GM19035 (cell line): ENCODE data around the gene NR2C2.
"Not testable (repeated sequence)": the region's sequence is repeated elsewhere in the genome, so short reads cannot be mapped to it uniquely, and the experiment has no call there.

ENCODE experiments used
- ATAC-seq: cut with Tn5 transposase; IDR thresholded peaks from one replicate; pipeline ENCODE4 v1.9.1; 2021; ENCODE audit not compliant: unreplicated experiment

NR2C2 gene

DNA sequence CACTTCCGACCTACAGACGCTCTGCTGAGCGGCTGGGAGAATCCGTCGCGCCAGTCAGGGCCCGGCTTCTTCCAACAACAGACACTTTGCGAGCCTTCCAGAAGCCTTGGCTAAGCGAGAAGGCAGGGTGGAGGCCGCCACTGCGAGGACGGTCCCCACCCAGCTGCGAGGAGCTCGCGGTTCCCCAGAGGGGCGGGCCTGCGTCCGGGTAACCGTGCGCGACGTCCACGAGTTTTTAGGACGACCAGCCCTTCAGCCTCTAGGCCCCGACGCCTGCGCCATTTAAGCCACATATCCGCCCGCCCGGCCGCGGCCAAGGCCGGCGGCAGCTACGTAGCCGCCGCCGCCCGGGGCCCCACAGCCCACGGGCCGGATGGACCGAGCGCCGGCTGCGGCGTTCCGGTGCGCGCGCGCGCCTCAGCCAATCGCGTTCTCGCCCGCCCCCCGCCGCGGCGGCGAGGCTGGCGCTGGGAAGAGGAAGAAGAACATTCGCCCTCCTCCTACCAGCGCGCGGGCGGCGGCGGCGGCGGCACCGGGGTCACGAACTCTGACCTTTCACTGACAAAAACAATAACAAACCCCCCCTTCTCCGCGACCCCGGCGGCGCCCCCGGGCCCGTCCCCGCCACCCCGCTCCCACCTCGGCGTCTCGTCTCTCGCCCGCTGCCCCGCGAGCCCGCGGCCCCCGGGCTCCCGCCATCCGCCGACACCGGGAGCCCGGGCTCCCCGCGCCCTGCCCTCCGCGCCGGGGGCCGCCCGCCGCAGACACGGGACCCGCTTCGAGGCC is at the start of gene NR2C2:
Gene NR2C2 (plus strand): TSS at position 484 of the 786 bp plus-strand sequence. CDS start 56,332 bp downstream, outside the sequence.
- peak; percentile 65 for ATAC-seq

DNA sequence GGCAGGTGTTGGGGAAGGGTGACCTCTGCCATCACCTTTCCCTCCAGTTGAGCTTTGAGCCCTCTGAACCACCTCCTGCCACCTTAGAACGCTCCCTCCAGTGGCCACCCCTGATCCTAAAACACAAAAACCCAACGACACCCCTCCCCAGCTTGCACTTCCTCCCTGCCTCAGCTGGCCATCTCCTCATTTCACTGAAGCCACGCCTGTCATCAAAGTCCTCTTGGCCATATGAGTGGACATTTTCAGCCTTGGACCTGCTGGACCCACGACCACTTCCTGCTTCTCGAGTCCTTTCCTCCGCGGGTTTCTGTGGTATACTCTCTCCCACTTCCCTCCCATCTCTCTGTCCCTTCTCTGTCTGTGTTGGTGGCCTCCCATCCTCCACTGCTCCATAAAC is 48.5 kb upstream of the NR2C2 start:
- ATAC-seq: no peak

DNA sequence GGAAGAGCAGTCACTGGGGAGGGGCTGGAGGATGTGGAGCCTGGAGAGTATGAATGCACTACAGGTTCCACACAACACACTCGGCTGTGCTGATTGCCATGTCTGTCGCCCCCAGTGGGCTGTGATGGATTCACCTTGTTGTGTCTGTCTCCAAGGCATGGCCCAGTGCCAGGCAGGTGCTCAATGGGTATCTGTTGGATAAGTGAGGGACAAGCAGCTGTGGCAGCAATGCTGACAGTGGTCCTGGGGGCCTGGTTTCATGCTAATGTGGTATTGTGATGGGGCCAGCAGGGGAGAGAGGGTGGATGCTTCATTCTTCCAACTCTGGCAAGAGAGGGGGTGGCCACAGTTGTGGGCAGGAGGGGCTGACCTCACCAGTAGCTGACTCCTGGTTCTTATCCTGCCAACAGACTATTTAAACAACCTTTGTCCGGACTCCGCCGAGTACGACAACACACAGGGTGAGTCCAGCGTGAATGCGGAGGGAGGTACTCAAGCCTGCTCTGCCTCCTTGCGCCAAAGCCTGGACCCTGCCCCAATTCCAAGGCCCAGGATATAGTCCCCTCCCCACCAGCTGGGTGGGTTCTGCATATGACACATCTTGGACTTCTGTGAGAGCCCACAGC is 47.3 kb upstream of the NR2C2 start:
- ATAC-seq: no peak

DNA sequence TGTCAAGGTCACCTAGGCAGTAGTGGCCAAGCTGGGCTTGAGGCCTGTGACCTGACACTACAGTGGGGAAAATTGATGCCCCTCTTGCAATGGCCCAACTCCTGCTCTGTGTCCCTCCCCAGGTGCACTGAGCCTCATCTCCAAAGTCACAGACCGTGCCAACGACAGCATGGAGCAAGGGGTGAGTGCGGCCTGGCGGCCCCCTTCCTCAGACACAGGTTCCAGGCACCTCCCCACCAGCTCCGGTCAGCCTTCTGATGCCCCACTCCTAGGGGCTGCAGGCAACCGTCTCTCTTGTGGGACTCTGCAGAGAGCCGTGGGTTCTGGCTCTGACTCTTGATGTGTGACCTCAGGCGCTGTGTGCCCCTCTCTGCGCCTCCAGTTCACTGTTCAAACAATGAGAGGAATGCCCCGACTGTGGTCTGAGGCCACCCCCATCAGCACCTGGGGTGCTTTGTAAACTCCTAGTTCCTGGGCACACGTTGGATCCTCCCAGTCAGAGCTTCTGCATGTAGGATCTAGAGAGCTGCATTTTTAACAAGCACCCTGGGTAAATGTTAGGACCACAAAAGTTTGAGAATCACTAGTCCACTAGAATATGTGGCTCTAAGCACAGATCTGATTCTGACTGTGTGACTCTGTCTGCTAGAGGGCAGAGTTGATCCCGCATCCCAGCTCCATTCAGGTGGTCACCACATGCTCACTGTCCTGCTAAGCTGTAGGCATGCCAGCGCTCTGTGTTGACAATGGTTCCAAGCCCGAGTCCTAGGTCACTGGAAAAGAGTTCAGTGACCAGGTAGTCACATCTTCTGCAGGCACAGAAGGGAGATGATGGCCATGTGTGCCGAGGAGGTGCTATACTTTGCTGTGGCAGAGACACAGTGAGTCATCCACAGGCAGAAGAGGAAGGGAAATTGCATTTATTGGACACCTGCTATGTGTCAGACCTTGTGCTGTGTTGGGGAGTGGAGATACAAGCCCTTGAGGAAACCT is 46.2 kb upstream of the NR2C2 start:
- no peak for ATAC-seq

DNA sequence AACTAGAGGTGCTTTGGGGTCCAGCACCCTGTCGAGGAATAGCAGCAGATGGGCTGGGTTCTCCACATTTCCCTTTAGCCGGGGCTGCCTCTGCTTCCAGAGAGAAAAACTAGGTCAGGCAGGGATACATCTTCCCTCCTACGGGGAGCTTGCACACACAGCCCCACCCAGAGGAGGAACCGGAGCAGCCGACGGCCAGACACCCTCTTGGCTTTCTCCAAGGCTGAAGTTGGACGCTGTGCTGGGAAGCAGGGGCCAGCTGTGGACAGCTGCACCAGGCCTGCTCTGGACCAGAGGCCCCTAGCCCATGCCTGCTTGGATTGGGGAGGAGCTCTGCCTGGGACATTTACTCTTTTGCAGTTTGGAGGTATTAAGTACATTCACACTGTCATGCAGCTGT is 44.7 kb upstream of the NR2C2 start:
- no peak for ATAC-seq

DNA sequence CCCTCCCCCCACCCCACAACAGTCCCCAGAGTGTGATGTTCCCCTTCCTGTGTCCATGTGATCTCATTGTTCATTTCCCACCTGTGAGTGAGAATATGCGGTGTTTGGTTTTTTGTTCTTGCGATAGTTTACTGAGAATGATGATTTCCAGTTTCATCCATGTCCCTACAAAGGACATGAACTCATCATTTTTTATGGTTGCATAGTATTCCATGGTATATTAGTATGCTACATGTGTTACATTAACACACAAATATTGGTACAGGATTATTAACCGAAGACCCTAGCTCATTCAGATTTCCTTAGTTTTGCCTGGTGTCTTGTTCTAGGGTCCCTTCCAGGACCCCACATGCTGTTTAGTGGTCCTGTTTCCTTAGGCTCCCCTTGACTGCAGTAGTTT is 43.9 kb upstream of the NR2C2 start:
- not testable (repeated sequence) for ATAC-seq

DNA sequence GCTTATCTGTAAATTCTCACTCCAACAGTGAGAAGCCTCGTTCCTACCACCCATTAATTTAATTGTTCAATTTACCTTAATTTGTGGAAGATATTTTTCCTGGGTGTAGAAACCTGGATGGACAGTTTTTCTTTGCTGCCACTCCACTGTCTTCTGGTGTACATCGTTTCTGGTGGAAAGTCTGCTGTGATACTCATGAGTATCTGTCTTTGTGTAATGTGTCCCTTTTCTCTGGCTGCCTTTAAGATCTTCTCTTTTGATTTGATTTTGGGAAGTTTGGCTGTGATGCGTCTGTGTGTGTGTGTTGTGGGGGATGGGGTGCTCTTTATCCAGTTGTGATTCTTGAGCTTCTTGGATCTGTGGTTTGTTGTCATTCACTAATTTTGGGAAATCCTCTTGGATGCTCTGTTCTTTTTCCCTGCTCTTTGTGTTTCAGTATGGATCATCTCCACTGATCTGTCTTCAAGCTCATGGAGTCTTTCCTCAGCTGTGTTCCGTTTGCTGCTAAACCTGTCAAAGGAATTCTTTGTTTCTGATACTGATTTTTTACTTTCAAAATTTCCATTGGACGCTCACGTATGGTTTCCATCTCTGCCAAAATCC is 42.2 kb upstream of the NR2C2 start:
- ATAC-seq: no peak

DNA sequence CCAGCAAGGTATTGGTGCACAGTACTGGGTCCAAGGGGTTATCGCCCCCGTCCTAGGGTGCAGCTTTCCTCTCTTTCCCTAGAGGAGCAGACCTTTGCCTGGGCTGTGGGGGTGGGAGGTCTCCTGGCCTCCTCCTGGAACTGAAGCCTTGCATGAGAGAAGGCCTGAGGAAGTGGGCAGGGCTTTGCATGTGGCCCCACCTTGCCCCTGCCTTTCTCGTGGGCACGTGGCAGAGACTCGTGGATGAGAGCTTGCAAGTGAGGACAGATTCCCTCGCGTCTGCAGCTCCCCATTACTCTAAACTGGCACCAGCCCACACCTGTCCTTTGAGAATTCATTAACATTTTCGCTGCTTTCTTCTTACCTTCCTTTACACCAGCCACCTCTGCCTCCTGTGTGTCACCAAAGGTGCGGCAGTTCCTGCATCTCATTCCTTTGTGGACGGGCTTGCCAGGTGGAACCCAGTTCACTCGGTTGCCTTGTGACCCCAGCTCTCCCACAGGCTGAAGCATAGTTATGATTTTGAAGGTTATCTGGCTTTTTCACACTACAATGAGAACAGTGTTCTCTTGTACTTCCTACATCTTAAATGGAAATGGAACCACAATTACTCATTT is 40.9 kb upstream of the NR2C2 start:
- ATAC-seq: no peak

DNA sequence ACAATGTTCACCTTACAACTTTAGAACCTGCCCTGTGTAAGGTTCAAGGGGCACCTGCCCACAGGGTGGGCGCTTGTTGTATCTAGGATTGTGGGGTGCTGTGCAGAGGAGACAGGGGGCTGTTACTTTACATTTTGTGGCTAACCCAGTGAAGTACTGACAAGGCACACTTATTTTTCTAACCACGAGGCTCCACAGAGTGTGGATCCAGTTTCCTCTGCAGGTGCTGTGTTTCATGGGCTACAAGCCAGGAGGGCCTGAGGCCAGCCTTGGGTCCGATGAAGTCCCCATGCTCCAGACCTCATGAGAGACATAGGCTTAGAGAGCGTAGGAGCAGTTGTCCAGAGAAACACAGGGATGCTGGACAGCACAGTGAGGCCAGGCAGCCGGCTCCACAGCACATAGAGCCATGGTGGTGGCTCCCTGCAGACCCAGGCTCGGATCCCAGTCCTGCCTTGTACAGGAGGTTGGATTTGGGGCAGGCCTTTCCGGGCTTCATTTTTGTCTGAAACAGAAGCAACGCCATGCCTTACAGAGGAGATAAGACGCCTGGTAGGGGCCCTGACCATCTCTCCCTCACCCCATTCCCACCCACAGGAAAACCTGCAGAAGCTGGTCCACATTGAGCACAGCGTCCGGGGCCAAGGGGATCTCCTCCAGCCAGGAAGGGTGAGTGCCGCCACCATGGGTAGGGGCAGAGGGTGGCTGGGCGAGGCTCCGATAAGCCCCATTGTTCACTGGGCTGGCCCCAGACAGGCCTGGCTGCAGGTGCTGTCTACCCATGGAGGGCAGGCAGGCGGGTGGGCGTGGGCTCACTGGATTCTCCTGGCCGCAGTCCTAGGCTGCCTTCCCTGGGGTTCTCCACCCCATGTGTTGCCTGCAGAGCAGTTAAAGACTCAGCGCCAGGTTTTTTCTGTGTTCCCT is 40.1 kb upstream of the NR2C2 start:
- no peak for ATAC-seq

DNA sequence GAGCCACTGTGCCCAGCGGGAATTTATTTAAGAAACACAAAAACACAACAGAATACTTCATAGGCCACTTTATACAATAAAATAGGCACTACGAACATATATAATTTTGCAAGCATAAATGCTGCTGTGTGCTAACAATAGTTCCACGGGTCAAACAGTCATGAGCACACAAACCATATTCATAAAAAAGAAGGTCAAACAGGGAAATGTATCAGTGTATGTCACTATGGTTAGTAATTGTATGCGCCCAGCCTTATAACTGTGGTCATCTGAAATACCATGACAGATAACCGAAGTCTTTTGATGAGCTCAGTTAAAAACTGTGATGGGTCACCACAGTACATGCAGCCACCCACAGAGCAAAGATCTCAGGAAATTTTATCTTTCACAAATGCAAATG is 38.1 kb upstream of the NR2C2 start:
- ATAC-seq: no peak

DNA sequence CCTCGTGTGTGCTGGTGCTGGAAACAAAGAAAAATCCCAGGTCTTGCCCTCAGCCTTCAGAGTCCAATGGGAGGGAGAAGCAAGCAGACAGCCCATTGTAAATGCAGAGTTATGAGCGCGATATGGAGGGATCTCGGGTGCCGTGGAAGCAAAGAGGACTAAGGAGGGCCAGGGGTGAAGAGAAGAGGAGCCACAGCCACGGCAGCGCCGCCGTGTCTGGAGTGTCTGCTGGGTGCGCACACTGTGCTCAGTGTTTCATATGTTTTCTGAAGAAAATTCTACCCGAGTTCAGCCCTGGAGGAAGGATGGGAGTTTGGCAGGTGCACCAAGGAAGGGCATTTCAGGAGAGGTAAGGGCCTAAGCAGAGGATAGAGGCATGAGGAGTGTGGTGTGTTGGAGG is 35.7 kb upstream of the NR2C2 start:
- ATAC-seq: no peak

DNA sequence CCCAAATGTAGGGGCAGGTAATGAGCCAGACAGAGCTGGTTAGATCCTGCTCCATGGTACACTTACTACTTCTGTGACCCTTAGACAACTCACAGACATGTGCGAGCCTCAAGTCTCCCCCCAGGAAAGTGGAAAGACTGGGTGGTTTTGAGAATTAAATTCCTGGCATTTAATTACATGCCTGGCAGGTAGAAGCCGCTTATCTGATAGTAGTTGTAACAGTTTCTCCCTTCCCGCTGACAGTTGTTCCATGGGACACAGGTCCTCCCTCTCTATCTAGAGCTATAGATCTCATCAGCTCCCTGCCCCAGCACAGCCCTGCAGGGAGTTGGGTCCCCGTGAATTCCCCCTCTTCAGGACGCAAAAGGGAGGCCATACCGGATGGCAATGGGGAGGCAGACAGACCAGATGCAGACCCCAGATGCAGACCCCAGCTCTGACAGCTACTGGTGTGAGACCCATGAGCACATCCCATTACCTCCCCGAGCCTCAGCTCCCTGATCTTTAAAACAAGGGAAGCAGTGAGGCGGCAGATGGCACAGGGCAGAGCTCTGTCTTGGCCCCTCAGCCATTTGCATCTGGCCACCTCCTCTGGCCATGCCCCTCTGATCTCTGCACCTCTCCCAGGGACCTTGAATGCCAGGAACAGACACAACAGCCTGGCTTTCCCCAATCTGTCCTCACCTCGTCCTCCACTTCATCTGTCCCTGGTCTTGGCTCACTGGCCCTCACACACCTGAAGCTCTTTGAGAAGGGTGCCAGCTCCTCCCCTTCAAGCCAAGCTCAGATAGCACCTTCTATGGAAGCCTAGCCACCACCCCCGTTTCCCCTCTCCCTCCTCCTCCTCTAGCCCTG is 34.1 kb upstream of the NR2C2 start:
- no peak for ATAC-seq

DNA sequence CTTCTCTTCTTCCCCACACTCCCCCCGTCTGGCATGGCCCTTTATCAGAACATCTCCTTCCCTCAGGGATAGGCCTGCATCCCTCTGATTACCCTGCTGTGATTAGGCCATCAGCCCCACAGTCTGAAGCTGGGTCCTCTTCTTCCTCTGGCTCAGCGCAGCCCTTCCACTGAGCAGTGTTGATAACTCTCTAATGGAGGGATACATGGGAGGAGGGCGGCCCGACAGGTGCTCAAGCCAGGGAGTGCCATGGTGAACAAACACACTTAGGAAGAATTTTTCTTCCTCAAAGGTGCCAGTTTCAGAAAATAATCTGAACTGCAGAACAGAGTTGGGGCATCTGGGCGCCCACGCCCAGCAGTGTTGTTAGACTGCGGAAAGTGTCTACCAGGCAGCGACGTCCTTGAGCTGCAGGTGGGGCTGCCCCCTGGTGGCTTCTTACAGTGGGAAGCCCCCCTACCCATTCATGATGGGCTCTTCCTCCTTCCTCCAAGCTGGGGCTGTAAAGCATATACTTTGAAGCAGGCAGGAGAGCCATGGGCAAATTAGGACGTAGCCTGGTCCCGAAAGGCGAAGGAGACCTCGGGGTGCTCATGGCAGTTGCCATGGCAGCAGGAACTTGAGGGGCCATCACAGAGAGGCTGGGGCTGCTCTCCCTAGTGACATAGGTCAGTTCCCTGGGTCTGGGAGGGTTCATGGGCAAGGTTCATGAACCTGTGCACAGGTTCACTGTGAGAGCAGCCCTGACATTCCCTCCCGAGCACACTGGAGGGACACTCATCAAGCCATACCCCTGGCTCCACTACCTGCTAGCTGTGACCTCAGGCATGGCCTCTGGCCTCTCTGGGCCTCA is 33.2 kb upstream of the NR2C2 start:
- ATAC-seq: no peak

DNA sequence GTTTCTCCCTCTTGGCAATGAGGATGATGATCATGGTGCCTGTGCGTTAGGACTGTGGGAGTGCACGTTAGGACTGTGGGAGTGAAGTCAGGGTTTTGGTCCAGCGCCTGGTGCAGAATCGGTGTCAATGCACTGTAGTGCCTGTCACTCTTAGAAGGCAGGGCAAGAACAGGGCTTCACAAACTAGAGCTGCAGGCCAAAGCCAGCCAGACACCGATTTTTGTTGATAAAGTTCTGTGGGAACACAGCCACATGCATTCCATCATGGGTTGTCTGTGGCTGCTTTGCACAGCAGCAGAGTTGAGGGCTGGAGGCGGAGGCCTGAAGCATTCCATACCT is 32.6 kb upstream of the NR2C2 start:
- no peak for ATAC-seq

DNA sequence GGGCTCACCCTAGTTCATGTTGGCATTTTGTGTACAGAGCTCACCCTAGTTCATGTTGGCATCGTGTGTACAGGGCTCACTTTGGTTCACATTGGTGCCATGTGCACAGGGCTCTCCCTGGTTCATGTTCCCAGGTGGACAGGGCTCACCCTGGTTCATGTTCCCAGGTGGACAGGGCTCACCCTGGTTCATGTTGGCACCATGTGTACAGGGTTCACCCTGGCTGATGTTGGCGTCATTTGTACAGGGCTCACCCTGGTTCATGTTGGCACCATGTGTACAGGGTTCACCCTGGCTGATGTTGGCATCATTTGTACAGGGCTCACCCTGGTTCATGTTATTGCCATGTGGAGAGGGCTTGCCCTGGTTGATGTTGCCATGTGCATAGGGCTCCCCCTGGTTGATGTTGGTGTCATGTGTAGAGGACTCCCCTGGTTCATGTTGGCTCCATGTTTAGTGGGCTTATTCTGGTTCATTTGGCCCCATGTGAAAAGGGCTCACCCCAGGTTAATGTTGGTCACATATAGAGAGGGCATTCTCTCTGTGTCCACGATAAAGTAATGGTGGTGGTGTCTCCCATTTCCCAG is 31.7 kb upstream of the NR2C2 start:
- ATAC-seq: no peak

DNA sequence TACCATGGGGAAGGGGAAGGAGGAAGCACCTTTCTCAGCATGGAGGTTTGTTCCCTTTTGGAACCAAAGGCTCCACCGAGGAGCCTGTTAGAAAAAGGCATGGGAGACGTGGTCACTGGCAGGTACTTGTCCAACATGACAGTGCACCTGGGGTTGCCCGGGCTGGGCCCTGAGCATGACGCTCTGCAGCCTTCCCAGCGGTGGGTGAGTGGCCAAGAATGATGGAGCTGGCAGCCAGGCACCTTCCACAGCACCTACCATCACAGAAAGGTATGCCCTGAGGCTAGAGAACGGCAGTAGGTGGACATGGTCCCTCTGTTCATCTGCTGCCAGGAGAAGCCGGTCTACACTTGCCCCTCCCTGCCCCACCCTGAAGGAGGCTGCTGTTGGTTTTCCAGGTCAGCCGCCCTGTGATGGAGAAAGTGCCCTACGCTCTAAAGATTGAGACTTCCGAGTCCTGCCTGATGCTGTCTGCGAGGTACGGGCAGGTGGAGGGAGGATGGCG is 29.0 kb upstream of the NR2C2 start:
- ATAC-seq: no peak

DNA sequence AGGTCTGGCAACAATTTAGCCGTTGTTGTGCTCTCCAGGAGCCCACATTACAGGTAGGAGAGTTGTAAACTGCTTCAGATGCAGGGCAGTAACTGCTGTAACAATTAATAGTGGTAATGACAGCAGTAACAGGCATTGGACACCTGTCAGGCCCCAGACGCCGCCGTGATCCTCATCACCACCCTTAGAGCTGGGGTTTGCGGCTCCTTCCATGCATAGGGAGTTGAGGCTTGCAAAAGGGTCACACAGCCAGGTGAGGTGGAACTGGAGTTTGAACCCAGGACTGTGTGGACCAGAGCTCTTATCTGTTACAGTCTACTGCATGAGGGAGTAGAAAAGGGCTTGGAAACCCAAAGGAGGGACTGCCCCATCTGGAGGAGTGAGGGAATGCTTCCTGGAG is 26.8 kb upstream of the NR2C2 start:
- ATAC-seq: no peak
